ENCODE data around the gene ELAVL2. TPM values are rescaled to one million over a fixed set of nuclear protein-coding genes. Genes with fewer than 3 reads are reported as not detected.

Gene ELAVL2
- total RNA-seq, 1 donor from 2014 or later: 31.3 TPM

- no peak overlapping the region for H3K4me3 Mint-ChIP-seq
- H3K9me3 Mint-ChIP-seq: no peaks in the 10 kb centered on the region
- peaks cover 27% of the 10 kb centered on the region for H3K4me1 Mint-ChIP-seq
- no peak for DNase-seq (ENCODE audit: low read depth, low spot score)
- H3K27ac Mint-ChIP-seq (ENCODE audit: unreplicated experiment): no peak overlapping the region
- peaks cover 32% of the 10 kb centered on the region for H3K27me3 Mint-ChIP-seq (ENCODE audit: low read depth)
- H3K36me3 Mint-ChIP-seq (ENCODE audit: low read depth): no peaks in the 10 kb centered on the region
- TF ChIP-seq CTCF (conservative IDR thresholded peaks at IDR 0.05): no peak
These were observed 2.8 kb downstream of the ELAVL2 start for GRCh38 chr9:23823269-23823668.

GRCh38 chr9:23822261-23823169, 3.5 kb downstream of the ELAVL2 start:
- peaks cover 27% of the 10 kb centered on the region for H3K4me1 Mint-ChIP-seq
- H3K27ac Mint-ChIP-seq (ENCODE audit: unreplicated experiment): no peak overlapping the region
- TF ChIP-seq CTCF (conservative IDR thresholded peaks at IDR 0.05): no peak
- H3K4me3 Mint-ChIP-seq: no peak overlapping the region
- H3K9me3 Mint-ChIP-seq: no peaks in the 10 kb centered on the region
- no peak for DNase-seq (ENCODE audit: low read depth, low spot score)
- H3K27me3 Mint-ChIP-seq (ENCODE audit: low read depth): peaks cover 37% of the 10 kb centered on the region
- no peaks in the 10 kb centered on the region for H3K36me3 Mint-ChIP-seq (ENCODE audit: low read depth)

GRCh38 chr9:23821375-23822181, 4.5 kb downstream of the ELAVL2 start:
- H3K9me3 Mint-ChIP-seq: no peaks in the 10 kb centered on the region
- TF ChIP-seq CTCF (conservative IDR thresholded peaks at IDR 0.05): peak; percentile 7
- peaks cover 27% of the 10 kb centered on the region for H3K4me1 Mint-ChIP-seq
- no peaks in the 10 kb centered on the region for H3K36me3 Mint-ChIP-seq (ENCODE audit: low read depth)
- H3K27me3 Mint-ChIP-seq (ENCODE audit: low read depth): peaks cover 37% of the 10 kb centered on the region
- peak overlapping the region; percentile 86 for H3K4me3 Mint-ChIP-seq
- peak; percentile 49 for DNase-seq (ENCODE audit: low read depth, low spot score)
- no peak overlapping the region for H3K27ac Mint-ChIP-seq (ENCODE audit: unreplicated experiment)

- Mint-ChIP-seq H3K27me3 (ENCODE audit: low read depth) (peaks cover 37% of the 10 kb centered on the region), H3K4me3 (peak overlapping the region; percentile 86), H3K27ac (ENCODE audit: unreplicated experiment) (no peak overlapping the region), H3K36me3 (ENCODE audit: low read depth) (no peaks in the 10 kb centered on the region), H3K9me3 (no peaks in the 10 kb centered on the region), H3K4me1 (peaks cover 27% of the 10 kb centered on the region)
- peak; percentile 39 for DNase-seq (ENCODE audit: low read depth, low spot score)
- TF ChIP-seq CTCF (conservative IDR thresholded peaks at IDR 0.05): peak; percentile 14
These were observed 5.3 kb downstream of the ELAVL2 start for GRCh38 chr9:23820451-23821374.

GRCh38 chr9:23819403-23819802, 6.6 kb downstream of the ELAVL2 start:
- Mint-ChIP-seq H3K36me3 (ENCODE audit: low read depth) (no peaks in the 10 kb centered on the region), H3K4me3 (peak overlapping the region; percentile 86), H3K27me3 (ENCODE audit: low read depth) (peaks cover 37% of the 10 kb centered on the region), H3K27ac (ENCODE audit: unreplicated experiment) (no peak overlapping the region), H3K4me1 (peaks cover 27% of the 10 kb centered on the region), H3K9me3 (no peaks in the 10 kb centered on the region)
- TF ChIP-seq CTCF (conservative IDR thresholded peaks at IDR 0.05): no peak
- no peak for DNase-seq (ENCODE audit: low read depth, low spot score)

All from neural crest cell (in vitro differentiated cells).